GM23338 (cell line): ENCODE measurements around the gene DCANP1.

Experiments used
- EZH2 ChIP-seq: fragments of 200-600 bp; sonication (generic); IDR thresholded peaks from one replicate; pipeline ENCODE4 v1.8.0; 2017; ENCODE audit warnings: antibody characterized with exemption, mild to moderate bottlenecking, low read depth; ENCODE audit not compliant: unreplicated experiment
- EZH2phosphoT487 ChIP-seq: fragments of 200-600 bp; sonication (generic); IDR thresholded peaks from one replicate; pipeline ENCODE4 v1.8.1; 2018; ENCODE audit warnings: antibody characterized with exemption; ENCODE audit not compliant: unreplicated experiment
- NANOG ChIP-seq: IDR thresholded peaks from 2 replicates; pipeline ENCODE4 v1.6.1; 2016; ENCODE audit warnings: antibody characterized with exemption, borderline replicate concordance
- POLR2AphosphoS5 ChIP-seq: IDR thresholded peaks from 2 replicates; pipeline ENCODE4 v1.6.1; 2016; ENCODE audit warnings: antibody characterized with exemption, low read depth
- ZNF114 ChIP-seq: fragments of 250-450 bp; sonication (Bioruptor Pico); IDR thresholded peaks from 2 replicates; pipeline ENCODE4 v1.5.0; 2020; ENCODE audit warnings: mild to moderate bottlenecking, moderate library complexity
- TF ChIP-seq, protein P1 (sequence below), 2 experiments: fragments of 200-600 bp in 1 of 2; sonication (generic) in 1 of 2; conservative IDR thresholded peaks; 2 replicates each; pipeline versions ENCODE4 v1.5.1 to v1.6.1; 2016 to 2017; ENCODE audit warnings: antibody characterized with exemption in 2 of 2, low read depth in 2 of 2, mild to moderate bottlenecking in 2 of 2, moderate library complexity in 1 of 2
- TF ChIP-seq, protein P2 (sequence below): IDR thresholded peaks from one replicate; pipeline ENCODE4 v1.6.1; 2018; ENCODE audit warnings: antibody characterized with exemption; ENCODE audit not compliant: unreplicated experiment

DNA sequence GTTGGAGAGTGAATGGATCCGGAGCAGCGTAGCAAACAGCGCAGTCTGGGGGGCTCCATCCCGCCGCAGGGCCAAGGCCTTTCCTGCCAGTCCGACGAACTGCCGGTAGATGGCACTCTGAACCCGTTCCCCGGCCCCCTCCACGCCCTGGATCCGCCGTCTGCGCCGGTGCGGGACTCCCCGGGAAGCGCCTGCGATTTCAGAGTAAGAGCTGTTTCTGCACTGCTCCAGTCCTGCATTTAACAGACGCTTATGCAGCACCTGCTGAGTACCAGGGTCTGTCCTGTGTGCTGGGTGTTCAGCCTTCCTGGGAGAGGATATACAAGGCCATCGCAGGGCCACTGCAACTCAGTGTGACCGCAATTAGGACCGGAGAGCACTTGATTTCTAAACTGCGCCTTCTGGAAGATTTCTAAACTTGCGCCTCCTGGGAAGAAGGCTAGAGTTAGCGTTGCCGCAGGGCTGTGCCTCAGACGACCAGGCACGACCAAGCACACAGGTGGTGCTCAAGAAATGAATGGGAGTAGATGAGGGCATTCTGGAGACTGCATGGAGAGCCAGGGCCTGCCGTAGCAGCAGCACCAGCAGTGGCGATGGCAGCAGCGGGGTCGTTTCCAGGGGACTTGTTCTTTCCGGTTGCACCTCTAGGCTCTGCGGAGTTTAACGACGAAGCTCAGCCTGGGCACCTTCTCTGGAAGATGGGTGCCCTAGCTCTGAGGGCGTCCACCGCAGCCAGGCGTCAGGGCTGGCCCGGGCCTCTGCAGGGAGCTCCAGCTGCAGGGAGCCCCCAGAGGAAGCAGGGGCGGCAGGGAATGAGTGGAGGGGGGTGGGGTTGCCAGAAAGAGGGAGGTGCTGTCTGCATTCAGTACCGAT is 19.3 kb upstream of the DCANP1 start:
- TF ChIP-seq, protein P1, sequence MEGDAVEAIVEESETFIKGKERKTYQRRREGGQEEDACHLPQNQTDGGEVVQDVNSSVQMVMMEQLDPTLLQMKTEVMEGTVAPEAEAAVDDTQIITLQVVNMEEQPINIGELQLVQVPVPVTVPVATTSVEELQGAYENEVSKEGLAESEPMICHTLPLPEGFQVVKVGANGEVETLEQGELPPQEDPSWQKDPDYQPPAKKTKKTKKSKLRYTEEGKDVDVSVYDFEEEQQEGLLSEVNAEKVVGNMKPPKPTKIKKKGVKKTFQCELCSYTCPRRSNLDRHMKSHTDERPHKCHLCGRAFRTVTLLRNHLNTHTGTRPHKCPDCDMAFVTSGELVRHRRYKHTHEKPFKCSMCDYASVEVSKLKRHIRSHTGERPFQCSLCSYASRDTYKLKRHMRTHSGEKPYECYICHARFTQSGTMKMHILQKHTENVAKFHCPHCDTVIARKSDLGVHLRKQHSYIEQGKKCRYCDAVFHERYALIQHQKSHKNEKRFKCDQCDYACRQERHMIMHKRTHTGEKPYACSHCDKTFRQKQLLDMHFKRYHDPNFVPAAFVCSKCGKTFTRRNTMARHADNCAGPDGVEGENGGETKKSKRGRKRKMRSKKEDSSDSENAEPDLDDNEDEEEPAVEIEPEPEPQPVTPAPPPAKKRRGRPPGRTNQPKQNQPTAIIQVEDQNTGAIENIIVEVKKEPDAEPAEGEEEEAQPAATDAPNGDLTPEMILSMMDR (conservative IDR thresholded peaks at IDR 0.05; ENCODE audit: low read depth in 2 of 2), result peak; percentile 76 to 93
- TF ChIP-seq NANOG (no peak), POLR2AphosphoS5 (no peak), ZNF114 (CRISPR knock-in tag) (no peak), EZH2phosphoT487 (no peak), EZH2 (peak; percentile 66)
- TF ChIP-seq, protein P2, sequence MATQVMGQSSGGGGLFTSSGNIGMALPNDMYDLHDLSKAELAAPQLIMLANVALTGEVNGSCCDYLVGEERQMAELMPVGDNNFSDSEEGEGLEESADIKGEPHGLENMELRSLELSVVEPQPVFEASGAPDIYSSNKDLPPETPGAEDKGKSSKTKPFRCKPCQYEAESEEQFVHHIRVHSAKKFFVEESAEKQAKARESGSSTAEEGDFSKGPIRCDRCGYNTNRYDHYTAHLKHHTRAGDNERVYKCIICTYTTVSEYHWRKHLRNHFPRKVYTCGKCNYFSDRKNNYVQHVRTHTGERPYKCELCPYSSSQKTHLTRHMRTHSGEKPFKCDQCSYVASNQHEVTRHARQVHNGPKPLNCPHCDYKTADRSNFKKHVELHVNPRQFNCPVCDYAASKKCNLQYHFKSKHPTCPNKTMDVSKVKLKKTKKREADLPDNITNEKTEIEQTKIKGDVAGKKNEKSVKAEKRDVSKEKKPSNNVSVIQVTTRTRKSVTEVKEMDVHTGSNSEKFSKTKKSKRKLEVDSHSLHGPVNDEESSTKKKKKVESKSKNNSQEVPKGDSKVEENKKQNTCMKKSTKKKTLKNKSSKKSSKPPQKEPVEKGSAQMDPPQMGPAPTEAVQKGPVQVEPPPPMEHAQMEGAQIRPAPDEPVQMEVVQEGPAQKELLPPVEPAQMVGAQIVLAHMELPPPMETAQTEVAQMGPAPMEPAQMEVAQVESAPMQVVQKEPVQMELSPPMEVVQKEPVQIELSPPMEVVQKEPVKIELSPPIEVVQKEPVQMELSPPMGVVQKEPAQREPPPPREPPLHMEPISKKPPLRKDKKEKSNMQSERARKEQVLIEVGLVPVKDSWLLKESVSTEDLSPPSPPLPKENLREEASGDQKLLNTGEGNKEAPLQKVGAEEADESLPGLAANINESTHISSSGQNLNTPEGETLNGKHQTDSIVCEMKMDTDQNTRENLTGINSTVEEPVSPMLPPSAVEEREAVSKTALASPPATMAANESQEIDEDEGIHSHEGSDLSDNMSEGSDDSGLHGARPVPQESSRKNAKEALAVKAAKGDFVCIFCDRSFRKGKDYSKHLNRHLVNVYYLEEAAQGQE, result no peak
